NK-92 (cell line): Measurements from ENCODE around the gene CDH1.

Experiments
- DNase-seq: peaks from one replicate; lab custom pipeline; 2025; ENCODE audit not compliant: unreplicated experiment; lab: John Stamatoyannopoulos, UW

CDH1 gene

GRCh38 chr16:68759062-68759461 lies 22.0 kb downstream of the CDH1 start:
- DNase-seq = no peak

GRCh38 chr16:68760671-68761275 lies 23.7 kb downstream of the CDH1 start:
- no peak for DNase-seq

GRCh38 chr16:68762996-68763756 lies 26.1 kb downstream of the CDH1 start:
- no peak for DNase-seq

- DNase-seq = no peak
Observed at GRCh38 chr16:68764862-68765261, 27.8 kb downstream of the CDH1 start.

GRCh38 chr16:68767581-68767980 lies 30.5 kb downstream of the CDH1 start:
- DNase-seq = no peak

GRCh38 chr16:68768175-68768574 lies 31.1 kb downstream of the CDH1 start:
- no peak for DNase-seq

GRCh38 chr16:68768771-68769170 lies 31.7 kb downstream of the CDH1 start:
- no peak for DNase-seq

- DNase-seq = no peak
Observed at GRCh38 chr16:68770671-68771070, 33.6 kb downstream of the CDH1 start.

- DNase-seq = no peak
Observed at GRCh38 chr16:68772030-68772681, 35.1 kb downstream of the CDH1 start.

- DNase-seq = no peak
Observed at GRCh38 chr16:68772871-68773270, 35.8 kb downstream of the CDH1 start.

GRCh38 chr16:68774982-68775634 lies 38.0 kb downstream of the CDH1 start:
- no peak for DNase-seq

GRCh38 chr16:68776821-68777485 lies 39.9 kb downstream of the CDH1 start:
- DNase-seq = no peak

- DNase-seq = no peak
Observed at GRCh38 chr16:68778551-68779231, 41.6 kb downstream of the CDH1 start.

- no peak for DNase-seq
Observed at GRCh38 chr16:68779891-68780290, 42.8 kb downstream of the CDH1 start.

- DNase-seq = no peak
Observed at GRCh38 chr16:68781784-68782183, 44.7 kb downstream of the CDH1 start.

- no peak for DNase-seq
Observed at GRCh38 chr16:68782198-68783174, 45.4 kb downstream of the CDH1 start.

GRCh38 chr16:68784226-68784625 lies 47.1 kb downstream of the CDH1 start:
- DNase-seq = no peak

GRCh38 chr16:68784721-68785120 lies 47.6 kb downstream of the CDH1 start:
- no peak for DNase-seq

GRCh38 chr16:68785715-68786114 lies 48.6 kb downstream of the CDH1 start:
- DNase-seq = no peak
